BLaER1 treated with 17β-estradiol and CSF1 and Interleukin-3, amounts not matched to agents 10 nM and 100 nM (cell line): ENCODE measurements around the gene NTHL1.

ENCODE experiments used
- H3K27ac ChIP-seq, 11 experiments: shearing (Covaris generic); formaldehyde crosslinking; 2 replicates each; pipeline ENCODE4 v1.8.1; 2022
- H3K27me3 ChIP-seq, 11 experiments: shearing (Covaris generic); formaldehyde crosslinking; 2 replicates each; pipeline ENCODE4 v1.8.1; 2022
- H3K36me3 ChIP-seq, 11 experiments: shearing (Covaris generic); formaldehyde crosslinking; 2 replicates each; pipeline ENCODE4 v1.8.1; 2022
- H3K4me1 ChIP-seq, 10 experiments: shearing (Covaris generic); formaldehyde crosslinking; 2 replicates each; pipeline ENCODE4 v1.8.1; 2022
- H3K4me2 ChIP-seq, 11 experiments: shearing (Covaris generic); formaldehyde crosslinking; 2 replicates each; pipeline ENCODE4 v1.8.1; 2022
- H3K4me3 ChIP-seq, 10 experiments: shearing (Covaris generic); formaldehyde crosslinking; 2 replicates each; pipeline ENCODE4 v1.8.1; 2022
- H3K9ac ChIP-seq, 11 experiments: shearing (Covaris generic); formaldehyde crosslinking; 2 replicates each; pipeline ENCODE4 v1.8.1; 2022
- H3K9me3 ChIP-seq, 11 experiments: shearing (Covaris generic); formaldehyde crosslinking; replicated peaks in 1 of 11; 2 replicates each; pipeline ENCODE4 v1.8.1; 2022
- H4K20me1 ChIP-seq, 11 experiments: shearing (Covaris generic); formaldehyde crosslinking; 2 replicates each; pipeline ENCODE4 v1.8.1; 2022
- Cebpa-rat ChIP-seq, 11 experiments: shearing (Covaris generic); IDR thresholded peaks; 2 replicates each; pipeline ENCODE4 v1.8.1; 2022

Gene NTHL1

DNA sequence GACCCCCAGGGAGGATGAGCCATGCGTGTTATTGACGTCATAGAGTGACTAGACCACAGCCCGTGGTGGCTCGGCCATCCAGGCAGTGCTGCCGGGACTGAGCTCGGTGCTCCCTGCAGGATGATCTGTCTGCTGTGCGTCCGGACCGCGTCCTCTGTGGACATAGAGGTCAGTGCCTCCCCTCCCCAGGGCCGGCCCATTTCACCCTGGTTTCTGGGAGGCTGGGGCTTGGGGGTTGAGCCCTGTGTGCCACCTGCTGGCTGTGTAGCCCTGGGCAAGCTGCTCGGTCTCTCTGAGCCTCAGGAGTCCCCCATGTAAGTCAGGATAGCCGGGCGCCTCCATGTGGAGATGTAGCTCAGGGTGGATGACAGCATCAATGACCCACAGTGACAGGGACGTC lies 8.4 kb upstream of the NTHL1 start:
- Histone ChIP-seq H4K20me1 (peaks cover 7 to 85% (median 51%) of the 10 kb centered on the region in 11 experiments; a peak in 19 of 22 replicates), H3K9ac (peak overlapping the region in 6 of 11 experiments; percentile 7 to 44 (median 24); a peak in 6 of 22 replicates), H3K4me3 (no peak overlapping the region), H3K27ac (peak overlapping the region in 1 of 11 experiments; percentile 17; a peak in 1 of 22 replicates), H3K27me3 (no peaks in the 10 kb centered on the region), H3K36me3 (peaks cover 34 to 64% (median 53%) of the 10 kb centered on the region in 11 experiments), H3K9me3 (no peaks in the 10 kb centered on the region), H3K4me2 (peak overlapping the region; percentile 40 to 97 (median 73)), H3K4me1 (peaks cover 26 to 67% (median 62%) of the 10 kb centered on the region in 10 experiments)
- no peak for TF ChIP-seq Cebpa-rat (IDR thresholded peaks at IDR 0.05)

DNA sequence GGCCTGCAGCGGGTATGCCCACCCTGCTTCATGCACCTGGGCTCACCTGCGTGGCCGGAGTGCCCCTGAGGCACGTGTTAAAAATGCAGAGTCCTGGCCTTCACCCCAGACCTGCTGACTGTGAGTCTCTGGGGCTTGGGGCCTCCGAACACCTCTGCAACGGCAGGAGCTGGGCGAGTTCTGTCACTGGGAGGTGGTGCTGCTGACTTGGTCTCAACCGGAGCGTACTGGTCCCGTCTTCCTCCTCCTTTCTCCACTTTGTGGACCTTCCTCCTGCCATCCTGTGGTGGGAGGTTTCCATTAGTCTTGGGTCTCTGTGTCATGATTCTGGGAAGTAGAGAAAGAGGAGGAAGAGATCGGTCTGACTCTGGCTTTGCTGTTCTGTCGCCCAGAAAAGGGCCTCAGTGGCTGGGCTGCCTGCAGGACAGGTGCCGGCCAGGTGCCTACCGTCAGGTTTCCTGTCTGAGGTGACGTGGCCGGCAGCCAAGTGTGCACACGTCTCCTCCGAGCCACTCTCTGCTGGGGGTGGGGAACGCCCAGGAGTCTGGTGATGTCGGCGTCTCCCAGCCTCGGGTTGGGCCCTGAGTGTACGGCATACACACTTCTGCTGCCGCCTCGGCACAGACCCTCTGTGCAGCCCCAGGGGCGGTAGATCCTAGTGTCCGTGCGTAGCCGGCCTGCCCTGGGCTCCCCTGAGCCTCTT lies 7.1 kb upstream of the NTHL1 start:
- no peak overlapping the region; a peak in 1 of 22 replicates for H3K4me2 ChIP-seq
- H3K27me3 ChIP-seq, result no peaks in the 10 kb centered on the region
- no peak overlapping the region for H3K4me3 ChIP-seq
- H3K27ac ChIP-seq, result no peak overlapping the region
- peak overlapping the region in 3 of 11 experiments; percentile 7 to 19 (median 9); a peak in 1 of 22 replicates for H3K9ac ChIP-seq
- H3K36me3 ChIP-seq, result peaks cover 45 to 66% (median 59%) of the 10 kb centered on the region in 11 experiments
- H3K9me3 ChIP-seq, result no peaks in the 10 kb centered on the region
- peaks cover 19 to 54% (median 48%) of the 10 kb centered on the region in 10 experiments for H3K4me1 ChIP-seq
- peaks cover 7 to 71% (median 40%) of the 10 kb centered on the region in 11 experiments; a peak in 18 of 22 replicates for H4K20me1 ChIP-seq
- no peak for TF ChIP-seq Cebpa-rat (IDR thresholded peaks at IDR 0.05)

DNA sequence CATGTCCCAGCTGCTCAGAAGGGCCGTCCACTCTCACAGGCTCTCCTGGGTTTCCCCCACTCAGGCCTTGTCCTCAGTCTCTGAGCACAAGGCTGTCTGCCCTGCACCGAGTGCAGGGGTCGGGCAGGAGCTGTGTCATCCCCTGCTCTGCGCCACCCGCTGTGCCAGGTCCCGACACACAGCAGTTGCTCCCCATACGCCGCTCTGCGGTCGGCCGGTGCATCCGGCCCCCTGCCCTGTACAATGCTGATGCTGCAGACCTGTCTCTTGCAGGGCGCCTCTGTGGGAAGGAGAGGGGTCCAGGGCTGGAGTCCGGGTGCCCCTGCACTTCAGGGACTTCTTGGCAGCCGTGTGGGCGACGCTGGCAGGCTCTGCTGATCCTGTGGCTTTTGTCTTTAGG lies 6.3 kb upstream of the NTHL1 start:
- H4K20me1 ChIP-seq, result peaks cover 7 to 63% (median 40%) of the 10 kb centered on the region in 11 experiments; a peak in 18 of 22 replicates
- H3K9ac ChIP-seq, result no peak overlapping the region
- H3K4me1 ChIP-seq, result peaks cover 21 to 52% (median 45%) of the 10 kb centered on the region in 10 experiments
- H3K36me3 ChIP-seq, result peaks cover 45 to 67% (median 59%) of the 10 kb centered on the region in 11 experiments
- no peaks in the 10 kb centered on the region for H3K27me3 ChIP-seq
- H3K4me2 ChIP-seq, result no peak overlapping the region
- H3K9me3 ChIP-seq, result no peaks in the 10 kb centered on the region
- H3K27ac ChIP-seq, result no peak overlapping the region
- H3K4me3 ChIP-seq, result no peak overlapping the region
- TF ChIP-seq Cebpa-rat (IDR thresholded peaks at IDR 0.05), result no peak

DNA sequence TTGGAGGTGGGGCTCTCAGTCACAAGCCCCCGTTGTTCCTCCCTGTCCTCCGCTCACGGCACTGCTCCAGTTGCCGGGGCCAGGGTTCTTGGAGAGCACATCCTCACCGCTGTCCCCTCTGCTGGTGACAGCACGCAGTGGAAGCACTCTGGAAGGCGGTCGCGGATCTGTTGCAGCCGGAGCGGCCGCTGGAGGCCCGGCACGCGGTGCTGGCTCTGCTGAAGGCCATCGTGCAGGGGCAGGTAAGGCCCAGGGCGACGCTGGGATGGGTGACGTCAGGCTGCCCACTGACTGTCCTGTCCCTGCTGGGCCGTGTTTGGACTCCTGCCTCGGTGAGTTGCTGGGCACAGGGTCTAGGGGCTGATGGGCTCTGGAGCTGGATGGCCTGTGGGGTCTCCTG lies 5.6 kb upstream of the NTHL1 start:
- no peak overlapping the region for H3K4me3 ChIP-seq
- H3K9me3 ChIP-seq, result no peaks in the 10 kb centered on the region
- H4K20me1 ChIP-seq, result peaks cover 3 to 57% (median 34%) of the 10 kb centered on the region in 11 experiments; a peak in 18 of 22 replicates
- H3K4me2 ChIP-seq, result no peak overlapping the region
- no peak overlapping the region for H3K27ac ChIP-seq
- no peak for TF ChIP-seq Cebpa-rat (IDR thresholded peaks at IDR 0.05)
- peaks cover 45 to 67% (median 59%) of the 10 kb centered on the region in 11 experiments for H3K36me3 ChIP-seq
- H3K27me3 ChIP-seq, result no peaks in the 10 kb centered on the region
- peak overlapping the region in 2 of 11 experiments; percentile 5 to 15; a peak in 2 of 22 replicates for H3K9ac ChIP-seq
- H3K4me1 ChIP-seq, result peaks cover 20 to 51% (median 44%) of the 10 kb centered on the region in 10 experiments

DNA sequence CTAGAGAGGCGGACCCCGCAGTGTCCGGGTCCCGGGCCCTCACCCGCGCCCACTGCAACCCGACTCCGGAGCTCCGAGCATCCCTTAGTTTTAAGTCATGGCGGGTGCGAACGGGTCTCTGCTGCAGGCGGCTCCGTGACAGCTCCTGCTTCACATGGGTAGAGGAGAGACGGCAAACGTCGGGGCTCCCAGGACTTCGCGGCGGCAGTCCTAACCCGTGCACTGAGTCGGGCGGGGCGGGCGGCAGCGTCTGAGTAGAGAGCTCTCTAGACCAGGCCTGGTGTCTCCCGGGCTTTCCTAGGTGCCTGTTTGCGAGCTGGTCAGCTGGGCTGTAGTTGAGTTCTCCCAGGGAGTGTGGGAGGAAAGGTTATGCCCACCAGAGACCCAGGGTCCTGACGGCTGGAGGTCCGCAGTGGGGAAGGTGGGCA lies 496 bp upstream of the NTHL1 start:
- H3K27ac ChIP-seq, result peak overlapping the region; percentile 21 to 80 (median 66); a peak in 19 of 22 replicates

DNA sequence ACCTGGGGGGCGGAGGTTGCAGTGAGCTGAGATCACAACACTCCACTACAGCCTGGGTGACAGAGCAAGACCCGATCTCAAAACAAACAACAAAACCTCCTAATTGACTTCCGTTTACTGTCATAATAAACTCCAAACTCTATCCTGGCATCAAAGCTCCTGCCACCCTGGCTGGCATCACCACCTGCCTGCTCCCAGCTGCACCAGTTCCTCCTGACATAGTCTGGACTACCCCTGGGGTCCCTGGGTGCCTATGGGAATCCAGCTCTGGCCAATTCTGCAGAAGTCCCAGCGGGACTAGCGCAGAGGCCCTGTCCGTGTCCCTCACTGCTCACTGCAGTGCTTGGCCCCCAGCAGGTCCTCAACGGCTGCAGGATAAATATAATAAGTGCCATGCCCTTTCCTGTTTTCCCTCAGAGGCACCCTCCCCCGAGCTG lies 723 bp downstream of the NTHL1 start:
- no peak for TF ChIP-seq Cebpa-rat (IDR thresholded peaks at IDR 0.05)
- peaks cover 0 to 25% (median 0%) of the 10 kb centered on the region in 11 experiments; a peak in 4 of 22 replicates for H4K20me1 ChIP-seq
- H3K36me3 ChIP-seq, result peaks cover 18 to 30% (median 21%) of the 10 kb centered on the region in 11 experiments
- H3K9me3 ChIP-seq, result no peaks in the 10 kb centered on the region
- peak overlapping the region; percentile 75 to 99 (median 93) for H3K4me3 ChIP-seq
- H3K27ac ChIP-seq, result peak overlapping the region in 9 of 11 experiments; percentile 55 to 80 (median 66); a peak in 18 of 22 replicates
- H3K9ac ChIP-seq, result peak overlapping the region; percentile 76 to 90 (median 83); a peak in 20 of 22 replicates
- peak overlapping the region; percentile 90 to 99 (median 98) for H3K4me2 ChIP-seq
- H3K27me3 ChIP-seq, result no peaks in the 10 kb centered on the region
- peaks cover 52 to 65% (median 62%) of the 10 kb centered on the region in 10 experiments for H3K4me1 ChIP-seq

More for the DNA sequence above, 496 bp upstream of the NTHL1 start:
- Histone ChIP-seq H3K9me3 (no peaks in the 10 kb centered on the region), H3K4me2 (peak overlapping the region; percentile 90 to 99 (median 97)), H3K9ac (peak overlapping the region; percentile 76 to 90 (median 83)), H3K4me1 (peaks cover 43 to 55% (median 52%) of the 10 kb centered on the region in 10 experiments), H3K4me3 (peak overlapping the region; percentile 75 to 99 (median 93)), H3K27me3 (no peaks in the 10 kb centered on the region), H4K20me1 (peaks cover 0 to 20% (median 0%) of the 10 kb centered on the region in 11 experiments; a peak in 5 of 22 replicates), H3K36me3 (peaks cover 29 to 40% (median 33%) of the 10 kb centered on the region in 11 experiments)
- no peak for TF ChIP-seq Cebpa-rat (IDR thresholded peaks at IDR 0.05)

DNA sequence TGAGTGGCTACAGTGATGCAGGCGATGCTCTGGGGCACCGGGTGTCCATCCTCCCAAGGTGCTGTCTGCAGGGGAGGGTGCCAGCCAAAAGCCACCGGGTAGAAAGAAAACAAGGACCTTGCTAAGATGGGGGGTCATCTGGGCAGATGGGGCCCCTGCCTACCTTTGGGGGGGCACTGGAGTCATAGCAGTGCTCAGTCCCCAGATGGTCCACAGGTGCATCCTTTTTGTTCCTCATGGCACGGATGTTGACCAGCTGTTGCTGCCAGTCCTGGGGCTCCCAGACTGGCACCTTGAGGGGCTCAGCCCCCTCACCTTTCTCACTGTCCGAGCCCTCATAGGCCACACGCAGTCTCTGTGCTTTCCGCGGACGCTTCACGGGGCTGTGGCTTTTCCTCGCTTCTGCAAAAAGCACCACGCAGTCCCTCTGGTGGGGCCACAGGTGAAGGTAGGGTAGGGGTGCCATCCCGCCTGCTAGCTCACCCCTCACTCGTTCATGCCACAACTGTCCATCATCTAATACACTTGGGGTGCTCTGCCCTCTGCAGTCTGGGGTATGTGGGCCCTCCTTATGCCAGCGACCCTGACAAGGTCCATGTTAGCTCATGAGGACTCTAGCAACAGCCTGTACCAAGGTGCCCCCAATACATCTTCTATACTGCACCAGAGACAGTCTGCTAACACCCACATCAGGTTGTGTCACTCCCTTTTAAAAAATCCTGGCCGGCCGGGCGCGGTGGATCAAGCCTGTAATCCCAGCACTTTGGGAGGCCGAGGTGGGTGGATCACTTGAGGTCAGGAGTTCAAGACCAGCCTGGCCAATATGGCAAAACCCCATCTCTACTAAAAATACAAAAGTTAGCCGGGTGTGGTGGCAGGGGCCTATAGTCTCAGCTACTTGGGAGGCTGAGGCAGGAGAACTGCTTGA lies 1.4 kb downstream of the NTHL1 start:
- Histone ChIP-seq H3K4me3 (peak overlapping the region in 9 of 10 experiments; percentile 80 to 99 (median 95); a peak in 18 of 20 replicates), H3K4me2 (peak overlapping the region; percentile 90 to 99 (median 98)), H3K9me3 (no peaks in the 10 kb centered on the region), H4K20me1 (peaks cover 0 to 25% (median 0%) of the 10 kb centered on the region in 11 experiments; a peak in 4 of 22 replicates), H3K36me3 (peaks cover 11 to 23% (median 14%) of the 10 kb centered on the region in 11 experiments), H3K27me3 (no peaks in the 10 kb centered on the region), H3K4me1 (peaks cover 59 to 72% (median 69%) of the 10 kb centered on the region in 10 experiments), H3K9ac (peak overlapping the region in 9 of 11 experiments; percentile 76 to 90 (median 84); a peak in 15 of 22 replicates), H3K27ac (peak overlapping the region in 7 of 11 experiments; percentile 3 to 73 (median 65); a peak in 8 of 22 replicates)
- TF ChIP-seq Cebpa-rat (IDR thresholded peaks at IDR 0.05), result no peak

DNA sequence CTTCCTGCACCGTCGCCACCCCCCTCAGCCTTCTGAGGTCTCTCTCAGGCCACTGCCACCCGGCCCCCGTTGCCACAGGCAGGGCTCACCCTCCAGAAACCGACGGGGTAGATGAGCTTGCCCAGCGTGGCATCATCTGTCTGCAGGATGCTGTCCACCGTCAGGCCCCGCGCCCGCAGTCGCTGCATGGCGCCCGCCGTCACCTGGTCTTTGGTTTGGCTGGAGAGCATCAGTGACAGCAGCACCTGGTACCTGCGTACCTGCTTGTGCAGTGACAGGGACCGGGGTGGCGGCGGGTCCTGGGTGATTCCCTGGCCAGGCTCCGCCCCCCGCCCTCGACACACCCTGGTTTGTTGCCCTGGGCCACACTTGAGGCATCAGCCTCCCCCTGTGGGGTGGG lies 3.1 kb downstream of the NTHL1 start:
- Histone ChIP-seq H3K4me3 (peak overlapping the region in 9 of 10 experiments; percentile 14 to 53 (median 41); a peak in 13 of 20 replicates), H3K36me3 (peaks cover 0 to 6% (median 0%) of the 10 kb centered on the region in 11 experiments; a peak in 3 of 22 replicates), H3K27me3 (no peaks in the 10 kb centered on the region), H3K4me2 (peak overlapping the region; percentile 85 to 99 (median 95)), H3K4me1 (peaks cover 76 to 89% (median 86%) of the 10 kb centered on the region in 10 experiments), H3K9me3 (no peaks in the 10 kb centered on the region), H4K20me1 (peaks cover 0 to 31% (median 6%) of the 10 kb centered on the region in 11 experiments; a peak in 8 of 22 replicates), H3K27ac (peak overlapping the region in 10 of 11 experiments; percentile 26 to 83 (median 67); a peak in 19 of 22 replicates), H3K9ac (peak overlapping the region; percentile 13 to 73 (median 63); a peak in 19 of 22 replicates)
- TF ChIP-seq Cebpa-rat (IDR thresholded peaks at IDR 0.05), result no peak
